GM19238 (cell line): Measurements from ENCODE around the gene ZCCHC13.
"Not testable (repeated sequence)": the region's sequence is repeated elsewhere in the genome, so short reads cannot be mapped to it uniquely, and the experiment has no call there.

Source experiments
- DNase-seq: peaks from one replicate; pipeline ENCODE4 v3.0.0; 2011; ENCODE audit warnings: low spot score; ENCODE audit not compliant: insufficient read length

Gene ZCCHC13

GRCh38 chrX:74321191-74321590 lies 17.2 kb downstream of the ZCCHC13 start:
- no peak for DNase-seq

- no peak for DNase-seq
Observed at GRCh38 chrX:74324131-74324530, 20.2 kb downstream of the ZCCHC13 start.

- no peak for DNase-seq
Observed at GRCh38 chrX:74325130-74326059, 21.4 kb downstream of the ZCCHC13 start.

GRCh38 chrX:74338852-74339251 lies 34.9 kb downstream of the ZCCHC13 start:
- DNase-seq, result no peak

GRCh38 chrX:74340051-74340450 lies 36.1 kb downstream of the ZCCHC13 start:
- no peak for DNase-seq

- not testable (repeated sequence) for DNase-seq
Observed at GRCh38 chrX:74342211-74342610, 38.2 kb downstream of the ZCCHC13 start.

- DNase-seq, result peak; percentile 15
Observed at GRCh38 chrX:74343343-74344279, 39.6 kb downstream of the ZCCHC13 start.

- no peak for DNase-seq
Observed at GRCh38 chrX:74344280-74344622, 40.3 kb downstream of the ZCCHC13 start.

GRCh38 chrX:74346088-74346487 lies 42.1 kb downstream of the ZCCHC13 start:
- DNase-seq, result no peak

- DNase-seq, result no peak
Observed at GRCh38 chrX:74349387-74349786, 45.4 kb downstream of the ZCCHC13 start.

GRCh38 chrX:74351760-74352159 lies 47.8 kb downstream of the ZCCHC13 start:
- DNase-seq, result no peak

GRCh38 chrX:74353984-74354383 lies 50.0 kb downstream of the ZCCHC13 start:
- no peak for DNase-seq
